Measurements from ENCODE around the gene WNT7A.

Gene WNT7A

GRCh38 chr3:13791198-13792050 is 88.4 kb downstream of the WNT7A start:
- no peak for DNase-seq

- no peak for DNase-seq
Observed at GRCh38 chr3:13790376-13791197, 89.3 kb downstream of the WNT7A start.

GRCh38 chr3:13788522-13789424 is 91.1 kb downstream of the WNT7A start:
- DNase-seq, result no peak

GRCh38 chr3:13787533-13788132 is 92.2 kb downstream of the WNT7A start:
- DNase-seq, result no peak

DNA sequence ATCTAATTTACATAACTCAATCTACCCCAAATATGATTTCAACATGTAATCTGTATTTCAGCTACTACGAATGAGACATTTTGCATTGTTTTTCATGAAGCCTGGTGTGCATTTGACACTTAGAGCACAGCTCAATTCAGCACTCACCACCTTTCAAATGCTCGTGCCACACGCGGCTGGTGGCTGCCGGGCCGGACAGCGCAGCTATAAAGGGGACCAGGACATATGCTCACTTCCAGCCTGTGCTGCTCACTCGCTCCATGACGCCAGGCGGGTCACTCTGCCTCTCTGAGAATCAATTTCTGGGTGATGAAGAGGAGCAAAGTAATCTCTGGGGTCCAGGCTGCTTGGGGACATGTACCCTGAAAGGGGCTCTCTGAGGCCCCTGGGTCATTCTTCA is 93.1 kb downstream of the WNT7A start:
- DNase-seq, result no peak

GRCh38 chr3:13785853-13786436 is 93.9 kb downstream of the WNT7A start:
- DNase-seq, result no peak

GRCh38 chr3:13785351-13785750 is 94.5 kb downstream of the WNT7A start:
- no peak for DNase-seq

DNA sequence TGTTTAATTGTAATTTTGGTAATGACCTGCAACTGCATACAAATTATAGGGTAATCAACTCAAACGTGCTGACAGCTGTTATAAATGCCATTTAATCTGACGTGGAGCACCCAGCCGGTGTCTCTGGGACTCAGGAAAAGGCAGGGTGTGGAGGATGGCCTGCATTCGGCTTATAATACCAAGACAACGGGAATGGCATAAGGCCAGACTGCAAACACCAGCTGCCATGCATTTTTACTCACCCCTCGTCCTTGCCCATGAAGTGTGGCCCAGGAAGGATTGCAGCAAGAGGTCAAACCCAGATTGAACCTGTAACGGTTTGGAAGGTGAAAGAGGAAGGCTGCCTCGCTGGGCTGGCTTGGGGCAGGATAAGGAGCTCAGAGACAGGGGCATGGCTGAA is 96.4 kb downstream of the WNT7A start:
- no peak for DNase-seq

DNA sequence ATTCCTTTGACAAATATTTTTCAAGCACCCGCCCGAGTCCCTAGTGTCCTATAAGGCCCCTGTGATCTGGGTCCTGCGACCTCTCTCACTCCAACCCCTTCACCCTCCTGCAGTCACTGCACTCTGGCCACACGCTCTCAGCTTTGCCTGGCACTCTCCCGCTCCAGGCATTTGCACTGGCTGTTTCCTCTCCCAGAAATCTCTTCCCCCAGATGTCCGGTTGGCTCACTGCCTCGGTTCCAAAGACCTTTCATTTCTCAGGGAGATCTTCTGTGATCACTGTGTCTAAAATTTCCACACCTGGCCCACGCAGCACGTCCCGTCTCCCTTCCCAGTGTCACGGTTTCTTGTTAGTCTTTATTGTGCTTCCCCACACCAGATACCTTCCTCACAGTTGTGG is 97.4 kb downstream of the WNT7A start:
- no peak for DNase-seq

- no peak for DNase-seq
Observed at GRCh38 chr3:13781417-13781816, 98.5 kb downstream of the WNT7A start.

DNA sequence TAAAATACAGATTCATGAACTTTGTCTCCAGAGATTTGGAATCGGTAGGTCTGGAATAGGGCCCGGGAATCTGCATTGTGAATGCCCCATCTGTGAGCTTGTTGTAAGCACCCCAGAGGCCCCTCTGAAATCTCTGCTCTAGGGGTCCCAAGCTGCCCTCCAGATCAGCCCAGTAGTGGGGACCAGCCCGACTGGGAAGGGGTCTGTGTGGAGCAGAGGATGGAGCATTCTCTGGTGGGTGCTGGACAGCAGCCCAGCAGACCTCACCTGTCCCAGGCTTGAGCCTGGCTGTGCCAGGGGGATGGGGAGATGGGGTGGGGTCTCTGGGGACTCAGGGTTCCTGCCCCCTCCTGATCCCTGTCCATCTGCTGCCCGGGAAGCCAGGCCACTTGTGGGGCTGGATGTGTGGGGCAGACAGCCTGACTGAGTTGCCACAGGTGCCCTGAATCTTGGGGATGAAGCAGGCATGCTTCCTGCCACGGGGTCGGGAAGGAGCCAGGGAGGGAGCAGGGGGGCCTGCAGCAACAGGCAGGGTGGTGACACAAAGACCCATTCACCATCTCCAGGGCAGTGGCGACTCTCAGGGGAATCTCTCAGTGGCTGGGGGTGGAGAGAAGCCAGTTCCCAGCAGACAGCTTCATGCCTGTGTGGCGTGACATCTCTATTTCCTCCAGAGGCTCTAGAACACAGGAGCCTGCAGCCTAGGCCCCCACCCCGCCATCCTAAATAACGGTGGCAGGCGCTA is 99.3 kb downstream of the WNT7A start:
- no peak for DNase-seq

DNA sequence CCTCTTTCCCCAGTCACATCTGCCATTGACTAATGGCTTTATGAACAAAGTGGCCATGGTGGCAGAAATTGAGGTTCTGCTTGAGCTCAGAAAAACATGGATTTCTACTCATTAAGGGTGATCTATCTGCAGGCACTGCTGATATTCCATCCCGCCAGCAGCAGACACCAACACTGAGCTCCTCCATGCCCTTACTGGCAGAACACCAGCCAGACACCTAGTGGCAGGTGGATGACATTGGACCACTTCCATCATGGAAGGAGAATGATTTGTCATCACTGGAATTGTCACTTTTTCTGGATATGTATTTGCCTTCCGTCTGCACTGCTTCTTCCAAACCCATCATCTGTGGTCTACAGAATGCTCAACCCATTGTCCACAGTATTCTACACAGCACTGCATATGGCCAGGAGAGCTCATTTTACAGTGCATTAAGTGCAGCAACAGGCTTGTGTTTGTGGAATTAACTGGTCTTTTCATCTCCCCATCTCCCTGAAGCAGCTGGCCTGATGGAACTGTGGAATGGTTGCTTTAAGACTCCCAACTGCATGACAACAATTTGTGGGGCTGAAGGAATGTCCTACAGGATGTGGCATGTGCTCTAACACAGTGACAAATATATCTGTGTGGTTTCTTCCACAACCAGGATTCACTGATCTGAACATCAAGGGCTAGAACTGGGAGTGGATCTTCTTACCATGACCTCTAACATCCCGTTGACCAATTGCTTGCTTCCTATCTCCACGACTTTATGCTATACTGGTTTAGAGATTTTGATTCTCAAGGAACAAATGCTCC is 103.4 kb downstream of the WNT7A start:
- no peak for DNase-seq

- no peak for DNase-seq
Observed at GRCh38 chr3:13772885-13773745, 106.8 kb downstream of the WNT7A start.

DNA sequence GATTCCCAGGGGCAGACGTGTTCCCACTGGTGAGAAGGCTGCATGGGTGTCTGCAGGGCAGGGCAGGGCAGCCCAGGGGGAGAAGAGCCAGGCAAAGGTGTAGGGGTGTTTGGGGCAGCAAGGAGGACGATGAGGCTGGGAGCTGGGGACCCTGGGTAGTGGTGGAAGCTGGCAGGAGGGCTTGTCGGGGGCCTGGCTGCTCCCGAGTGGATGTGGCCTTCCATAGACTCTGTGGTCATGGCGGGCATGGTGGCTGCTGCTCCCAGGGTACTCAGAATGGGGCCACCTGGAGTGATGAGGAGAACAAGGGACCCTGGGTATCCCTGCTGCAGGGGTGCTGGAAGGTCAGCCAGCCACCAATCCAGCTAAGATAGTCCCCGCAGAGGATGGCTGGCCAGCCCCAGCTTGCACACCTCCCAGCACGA is 107.5 kb downstream of the WNT7A start:
- DNase-seq, result no peak

DNA sequence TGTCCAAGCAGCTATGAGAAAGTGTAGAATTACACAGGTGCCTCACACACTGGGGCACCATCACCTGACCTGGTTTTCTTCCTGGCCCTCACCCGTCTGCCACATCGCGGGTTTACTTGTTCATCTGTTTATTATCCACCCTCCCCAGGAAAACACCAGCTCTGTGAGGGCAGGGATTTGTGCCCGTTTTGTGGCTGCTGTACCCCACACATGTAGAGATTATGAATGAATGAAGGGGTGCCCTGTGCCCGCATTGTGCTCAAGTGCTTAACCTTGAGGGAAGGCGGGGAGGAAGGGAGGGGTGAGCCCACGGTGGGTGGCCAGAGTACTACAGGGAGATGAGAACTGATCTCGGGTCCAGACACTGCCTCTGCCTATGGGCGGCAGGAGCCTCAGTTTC is 108.4 kb downstream of the WNT7A start:
- DNase-seq, result no peak

DNA sequence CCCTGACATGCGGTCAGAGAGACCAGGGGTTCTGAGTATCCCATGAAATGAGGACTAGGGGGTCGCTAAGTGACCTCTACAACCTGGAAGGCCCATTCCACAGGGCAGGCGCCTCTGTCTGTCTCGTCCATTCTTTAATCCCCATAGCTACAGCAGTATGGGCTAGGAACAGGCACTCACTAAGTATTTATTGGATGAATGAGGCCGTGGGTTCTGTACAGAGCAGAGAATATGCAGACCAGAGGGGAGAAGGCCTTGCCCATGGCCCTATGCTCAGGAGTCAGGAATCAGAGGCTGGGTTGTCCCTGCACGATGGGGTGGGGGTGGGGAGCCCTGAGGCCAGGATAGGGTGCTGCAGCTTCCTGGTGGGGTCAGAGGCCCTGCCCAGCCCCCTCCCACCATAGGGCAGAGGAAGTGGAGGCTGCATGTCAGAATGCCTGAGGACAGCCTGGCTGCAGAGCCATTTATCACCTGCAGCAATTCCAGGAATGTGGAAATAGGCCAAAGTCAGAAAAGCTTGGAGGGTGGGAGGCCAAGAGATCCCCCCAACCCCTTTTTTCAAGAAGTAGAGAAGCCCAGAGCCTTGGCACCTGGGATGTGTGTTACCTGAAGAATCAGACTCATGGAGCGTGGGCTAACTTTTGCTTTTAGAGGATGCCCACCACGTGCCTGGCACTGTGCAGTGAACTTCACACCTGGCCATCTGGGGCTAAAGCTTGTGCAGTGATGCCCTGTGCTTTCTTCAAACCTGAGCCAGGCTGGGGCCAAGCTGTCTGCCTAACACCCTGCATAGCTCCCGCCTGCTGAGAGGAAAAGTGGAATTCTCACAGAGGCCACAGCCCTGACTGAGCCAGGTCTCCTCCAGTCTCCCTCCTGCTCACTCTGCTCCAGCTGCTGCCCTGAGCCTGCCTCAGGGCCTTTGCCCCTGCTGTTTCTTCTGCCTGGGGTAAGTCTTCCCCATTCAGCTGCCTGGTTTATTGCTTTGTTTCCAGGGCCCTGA is 109.4 kb downstream of the WNT7A start:
- DNase-seq, result no peak

DNA sequence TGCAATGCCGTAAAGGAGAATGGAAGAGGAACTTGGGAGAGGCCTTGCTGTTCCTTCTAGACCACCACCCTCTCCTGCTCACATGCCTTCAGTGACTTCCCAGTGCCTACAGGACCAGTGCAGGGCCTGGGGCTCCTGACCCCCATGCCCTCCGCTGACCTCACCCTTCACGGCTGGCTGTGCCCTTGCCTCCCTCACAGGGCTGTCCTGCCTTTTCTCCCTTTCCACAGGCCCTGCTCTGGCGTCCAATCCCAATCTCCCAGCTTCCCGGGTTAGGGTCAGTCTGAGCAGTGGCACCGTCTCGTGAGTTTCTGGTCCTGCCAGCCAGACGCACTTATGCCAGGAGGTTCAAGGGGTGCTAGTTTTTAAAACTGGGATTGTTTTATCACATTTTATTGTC is 110.4 kb downstream of the WNT7A start:
- DNase-seq, result no peak

DNA sequence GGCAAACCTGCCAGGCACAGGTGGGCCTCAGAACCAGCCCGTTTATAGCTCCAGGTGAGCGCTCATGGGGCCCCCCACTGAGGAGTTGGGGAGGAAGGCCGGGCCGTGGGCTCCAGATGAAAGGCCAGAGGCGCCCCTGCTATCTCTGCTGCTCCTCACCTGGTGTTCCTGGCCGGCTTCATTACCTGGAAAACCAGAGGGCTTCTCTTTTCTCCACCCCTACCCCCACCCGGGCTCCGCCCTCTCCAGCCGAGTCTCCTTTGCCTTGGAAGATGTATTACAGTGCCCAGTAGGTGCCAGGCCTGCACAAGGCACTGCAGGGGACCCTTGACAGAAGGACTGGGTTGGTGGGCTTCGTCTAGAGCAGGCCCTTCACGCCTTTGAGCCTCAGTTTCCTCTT is 111.4 kb downstream of the WNT7A start:
- DNase-seq, result no peak

Measured in NCI-H526 treated with DMSO at 0.1 percent for 48 hours (cell line).